Activated CD8-positive, alpha-beta memory T cell treated with anti-CD3 and anti-CD28 coated beads for 4 hours (primary cell): Measurements from ENCODE around the gene TPRG1.

Experiments used
- DNase-seq, 2 donors: peaks; one replicate each; pipeline ENCODE4 v3.0.0-alpha.2; 2020; ENCODE audit warnings: low read depth in 2 of 2

Gene TPRG1

GRCh38 chr3:189171707-189172106 lies at the start of gene TPRG1:
Gene TPRG1, plus strand, starts transcription at chr3:189171971. Its CDS starts 35,414 bp downstream, at chr3:189207385.
- DNase-seq: no peak

GRCh38 chr3:189122110-189122509 lies 49.7 kb upstream of the TPRG1 start:
- no peak for DNase-seq

DNA sequence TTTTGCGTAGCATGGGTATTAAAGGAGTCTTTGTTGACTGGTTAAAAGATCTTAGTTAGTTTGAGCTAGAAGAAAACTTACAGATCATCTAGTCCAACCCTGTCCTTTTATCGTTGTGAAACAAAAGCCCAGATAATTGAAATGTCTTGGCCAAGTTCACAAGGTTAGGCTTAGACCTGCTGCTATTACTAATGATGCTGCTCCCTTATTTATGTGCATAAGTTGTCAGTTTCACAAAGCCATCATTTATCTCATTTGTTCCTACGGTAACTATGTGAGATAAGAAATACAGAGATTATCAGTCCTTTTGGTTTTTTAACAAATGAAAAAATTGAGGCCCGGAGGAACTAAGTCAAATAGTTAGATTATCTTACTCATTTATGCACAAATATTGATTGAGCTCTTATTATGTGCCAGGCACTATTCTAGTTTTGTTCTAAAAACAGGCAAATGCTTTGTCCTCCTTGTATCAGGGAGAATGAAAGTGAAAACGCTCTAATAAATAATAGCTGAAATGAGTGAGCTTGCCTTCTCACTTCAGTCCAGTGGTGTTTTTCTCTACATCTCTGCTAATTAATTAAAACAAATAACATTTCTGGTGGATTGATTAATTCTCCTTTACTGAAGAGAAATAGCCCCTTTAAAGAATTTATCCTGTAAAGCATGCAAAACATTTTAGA lies 49.1 kb upstream of the TPRG1 start:
- DNase-seq: no peak

- no peak for DNase-seq
Observed at GRCh38 chr3:189123595-189124387, 48.0 kb upstream of the TPRG1 start.

GRCh38 chr3:189132231-189132671 lies 39.5 kb upstream of the TPRG1 start:
- peak; percentile 62 to 71 for DNase-seq

DNA sequence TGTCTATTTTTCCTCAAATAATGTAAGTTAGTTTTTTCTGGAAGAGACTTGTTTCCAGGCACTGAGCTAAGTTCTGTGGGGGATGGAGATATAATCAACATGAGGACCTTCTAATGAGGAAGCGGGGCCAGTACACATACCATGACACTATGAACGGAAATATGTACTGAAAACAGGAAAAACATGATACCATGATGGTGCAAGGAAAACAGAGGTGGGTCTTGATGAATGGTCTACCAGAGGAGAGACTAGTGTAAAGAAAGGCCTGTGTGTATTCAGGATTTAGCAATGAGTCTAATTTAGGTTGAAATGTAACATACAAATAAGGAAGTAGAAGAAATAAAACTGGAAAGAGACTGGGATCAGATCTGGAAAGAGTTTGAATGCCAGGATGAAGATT lies 38.9 kb upstream of the TPRG1 start:
- no peak for DNase-seq

GRCh38 chr3:189133768-189134167 lies 38.0 kb upstream of the TPRG1 start:
- no peak for DNase-seq

- DNase-seq: no peak
Observed at GRCh38 chr3:189137416-189137815, 34.4 kb upstream of the TPRG1 start.

- DNase-seq: no peak
Observed at GRCh38 chr3:189138901-189139610, 32.7 kb upstream of the TPRG1 start.

- DNase-seq: no peak
Observed at GRCh38 chr3:189139611-189139940, 32.2 kb upstream of the TPRG1 start.

- peak in 1 of 2 donors; percentile 14 for DNase-seq
Observed at GRCh38 chr3:189142527-189142926, 29.2 kb upstream of the TPRG1 start.

DNA sequence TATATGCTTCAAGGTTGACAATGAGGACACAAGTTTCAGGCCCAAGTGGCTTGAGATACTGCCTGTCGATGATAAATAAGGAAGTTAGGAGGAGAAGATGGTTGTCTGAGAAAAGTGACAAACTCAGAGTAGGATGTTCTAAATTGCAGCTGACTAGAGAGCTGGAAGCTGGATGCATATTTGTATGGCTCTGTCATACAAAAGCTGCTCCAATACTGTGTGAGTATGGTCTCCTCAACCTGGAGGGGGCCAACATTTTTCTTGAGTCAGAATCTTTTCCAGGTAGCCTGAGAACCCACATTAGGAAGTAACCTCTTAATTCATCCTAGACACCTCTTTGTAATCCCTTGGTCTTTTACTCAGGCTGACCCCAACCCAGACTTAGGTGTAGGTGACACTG lies 28.4 kb upstream of the TPRG1 start:
- no peak for DNase-seq

- DNase-seq: no peak
Observed at GRCh38 chr3:189143771-189144170, 28.0 kb upstream of the TPRG1 start.

GRCh38 chr3:189144645-189145044 lies 27.1 kb upstream of the TPRG1 start:
- no peak for DNase-seq

GRCh38 chr3:189146848-189147247 lies 24.9 kb upstream of the TPRG1 start:
- DNase-seq: no peak

- peak; percentile 42 to 57 for DNase-seq
Observed at GRCh38 chr3:189148081-189148507, 23.7 kb upstream of the TPRG1 start.

DNA sequence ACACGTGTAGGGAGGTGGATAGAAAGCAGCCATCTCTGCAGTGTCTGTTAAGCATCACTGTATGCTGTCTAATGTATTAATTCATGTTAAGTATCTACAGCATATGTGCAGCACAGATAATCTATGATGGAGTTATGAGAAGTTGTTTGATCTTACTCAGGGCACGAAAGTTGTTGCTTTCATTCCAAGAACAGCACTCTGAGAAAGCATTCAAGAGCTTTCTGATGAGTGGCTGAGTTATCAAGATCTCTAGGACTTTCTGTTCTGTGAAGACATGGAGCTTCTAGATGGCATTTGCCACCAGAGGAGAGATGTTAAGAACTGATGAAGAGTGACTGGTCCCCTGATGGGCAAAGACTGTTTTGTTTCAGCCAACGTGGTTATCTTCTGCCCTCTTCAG lies 22.6 kb upstream of the TPRG1 start:
- no peak for DNase-seq

DNA sequence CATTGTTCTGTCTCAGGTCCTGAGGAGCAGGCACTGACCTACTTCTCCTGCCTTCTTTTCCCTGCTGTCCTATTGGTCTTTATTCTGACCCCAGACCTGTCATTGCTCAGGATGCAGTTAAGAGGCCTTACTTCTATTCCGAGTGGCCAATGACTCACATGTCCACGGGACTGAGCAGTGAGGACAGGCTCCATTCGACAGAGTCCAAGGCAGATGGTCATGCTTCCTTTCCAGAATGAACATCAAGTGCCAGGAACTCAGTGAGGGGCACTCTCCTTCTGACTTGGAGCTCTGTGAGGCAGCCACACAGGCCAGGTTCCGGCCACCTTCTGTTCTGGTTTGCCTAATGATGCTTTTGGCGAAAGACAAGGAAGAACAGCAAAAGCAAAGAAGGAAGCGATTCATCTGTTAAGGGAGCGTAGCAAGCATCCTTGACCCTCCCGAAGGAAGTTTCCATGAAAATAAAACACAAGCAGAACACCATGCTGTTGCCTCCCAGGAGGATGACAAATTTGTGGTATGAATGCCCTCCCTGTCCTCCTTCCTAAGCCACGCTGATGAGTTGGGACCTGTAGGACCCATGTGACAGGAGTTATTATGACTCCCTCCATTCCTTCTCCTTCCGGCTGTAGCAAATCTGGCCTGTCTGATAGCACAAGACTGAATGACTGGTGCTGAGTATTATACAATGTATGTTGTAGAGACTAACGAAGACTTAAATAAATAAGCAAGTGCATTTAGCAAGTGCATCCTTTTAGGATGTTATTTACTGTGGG lies 14.4 kb upstream of the TPRG1 start:
- no peak for DNase-seq

DNA sequence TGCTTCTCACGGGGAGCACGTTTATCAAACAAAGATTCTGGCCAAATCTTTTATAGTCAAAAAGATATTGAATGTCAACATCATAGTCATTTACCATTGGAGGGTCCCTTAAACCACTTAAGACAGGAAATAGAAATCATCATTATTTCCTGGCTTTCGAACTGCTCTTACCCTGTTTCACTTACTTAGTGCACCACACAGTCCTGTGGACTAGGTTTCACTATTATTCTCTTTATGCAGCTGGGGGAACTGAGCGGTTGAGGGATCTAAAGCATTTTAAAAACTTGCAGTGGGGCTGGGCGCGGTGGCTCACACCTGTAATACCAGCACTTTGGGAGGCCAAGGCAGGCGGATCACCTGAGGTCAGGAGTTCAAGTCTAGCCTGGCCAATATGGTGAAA lies 13.7 kb upstream of the TPRG1 start:
- no peak for DNase-seq

- no peak for DNase-seq
Observed at GRCh38 chr3:189160519-189161309, 11.1 kb upstream of the TPRG1 start.

- DNase-seq: no peak
Observed at GRCh38 chr3:189165092-189165612, 6.6 kb upstream of the TPRG1 start.
